ENCODE data around the gene DOK6.
A peak's percentile ranks its signal among the peaks of the same experiment; 100 is the strongest.

The DOK6 gene

GRCh38 chr18:69622184-69622583, 221.5 kb downstream of the DOK6 start:
- no peaks in the 10 kb centered on the region for H3K4me1 ChIP-seq (ENCODE audit: control insufficient read depth, insufficient read depth, low read depth, low read length)
- no peak overlapping the region for H3K23ac ChIP-seq (ENCODE audit: low read length in 2 of 2)
- H3K4me2 ChIP-seq (ENCODE audit: low read length, poor library complexity, severe bottlenecking): no peak overlapping the region
- no peak overlapping the region for H4K91ac ChIP-seq (ENCODE audit: low read length)
- no peak overlapping the region for H2BK5ac ChIP-seq (ENCODE audit: low read depth, low read length, poor library complexity, severe bottlenecking)
- H3K36me3 ChIP-seq (ENCODE audit: control insufficient read depth in 1 of 2, insufficient read depth in 2 of 2, low read depth in 1 of 2, low read length in 2 of 2): no peaks in the 10 kb centered on the region
- H2AK5ac ChIP-seq (ENCODE audit: low read length, severe bottlenecking): no peak overlapping the region
- no peak overlapping the region for H2BK120ac ChIP-seq (ENCODE audit: low read depth, low read length)
- H3K27ac ChIP-seq (ENCODE audit: low read length, poor library complexity, severe bottlenecking): no peak overlapping the region
- H2BK12ac ChIP-seq (ENCODE audit: low read length in 2 of 2): no peak overlapping the region
- H3K9ac ChIP-seq (ENCODE audit: low read length): no peak overlapping the region
- no peaks in the 10 kb centered on the region for H3K9me3 ChIP-seq (ENCODE audit: control insufficient read depth, low read length)
- no peak overlapping the region for H3K4me3 ChIP-seq (ENCODE audit: insufficient read depth in 1 of 2, low read depth in 1 of 2, low read length in 2 of 2)
- H2AFZ ChIP-seq (ENCODE audit: low read depth, low read length): no peak overlapping the region
- peak; percentile 2 for DNase-seq
- no peaks in the 10 kb centered on the region for H3K79me1 ChIP-seq (replicated peaks; ENCODE audit: low read length, poor library complexity, severe bottlenecking)
- H2BK15ac ChIP-seq (ENCODE audit: low read depth, poor library complexity, severe bottlenecking): no peak overlapping the region
- no CpG with 5 or more reads among the region's 3 CpGs for WGBS
- H3K18ac ChIP-seq (ENCODE audit: low read depth in 1 of 2, low read length in 2 of 2): no peak overlapping the region
- no peaks in the 10 kb centered on the region for H3K27me3 ChIP-seq (ENCODE audit: control insufficient read depth in 1 of 2, insufficient read depth in 1 of 2, low read length in 2 of 2)
- no peak overlapping the region for H4K8ac ChIP-seq (ENCODE audit: low read length)
- no peak overlapping the region for H3K14ac ChIP-seq (ENCODE audit: low read length in 2 of 2)
- no peak overlapping the region for H3K4ac ChIP-seq (ENCODE audit: low read depth in 1 of 2, low read length in 2 of 2)

- Histone ChIP-seq H3K9me3 (ENCODE audit: control insufficient read depth, low read length) (no peaks in the 10 kb centered on the region), H4K8ac (ENCODE audit: low read length) (no peak overlapping the region), H2BK15ac (ENCODE audit: low read depth, poor library complexity, severe bottlenecking) (no peak overlapping the region), H3K23ac (ENCODE audit: low read length in 2 of 2) (no peak overlapping the region), H3K14ac (ENCODE audit: low read length in 2 of 2) (no peak overlapping the region), H3K36me3 (ENCODE audit: control insufficient read depth in 1 of 2, insufficient read depth in 2 of 2, low read depth in 1 of 2, low read length in 2 of 2) (no peaks in the 10 kb centered on the region), H2AK5ac (ENCODE audit: low read length, severe bottlenecking) (no peak overlapping the region), H3K4ac (ENCODE audit: low read depth in 1 of 2, low read length in 2 of 2) (no peak overlapping the region), H2AFZ (ENCODE audit: low read depth, low read length) (no peak overlapping the region), H2BK5ac (ENCODE audit: low read depth, low read length, poor library complexity, severe bottlenecking) (no peak overlapping the region), H3K4me3 (ENCODE audit: insufficient read depth in 1 of 2, low read depth in 1 of 2, low read length in 2 of 2) (no peak overlapping the region), H4K91ac (ENCODE audit: low read length) (no peak overlapping the region), H2BK12ac (ENCODE audit: low read length in 2 of 2) (no peak overlapping the region), H3K9ac (ENCODE audit: low read length) (no peak overlapping the region), H3K27me3 (ENCODE audit: control insufficient read depth in 1 of 2, insufficient read depth in 1 of 2, low read length in 2 of 2) (no peaks in the 10 kb centered on the region), H3K18ac (ENCODE audit: low read depth in 1 of 2, low read length in 2 of 2) (no peak overlapping the region), H3K27ac (ENCODE audit: low read length, poor library complexity, severe bottlenecking) (no peak overlapping the region), H3K4me2 (ENCODE audit: low read length, poor library complexity, severe bottlenecking) (no peak overlapping the region), H3K79me1 (replicated peaks; ENCODE audit: low read length, poor library complexity, severe bottlenecking) (no peaks in the 10 kb centered on the region), H2BK120ac (ENCODE audit: low read depth, low read length) (no peak overlapping the region), H3K4me1 (ENCODE audit: control insufficient read depth, insufficient read depth, low read depth, low read length) (no peaks in the 10 kb centered on the region)
- WGBS: 90% methylated on average over 1 of the region's 1 CpG
- DNase-seq: no peak
Observed at GRCh38 chr18:69622961-69623360, 222.3 kb downstream of the DOK6 start.

GRCh38 chr18:69626171-69626570, 225.5 kb downstream of the DOK6 start:
- Histone ChIP-seq H3K4me3 (ENCODE audit: insufficient read depth in 1 of 2, low read depth in 1 of 2, low read length in 2 of 2) (no peak overlapping the region), H3K14ac (ENCODE audit: low read length in 2 of 2) (no peak overlapping the region), H2BK5ac (ENCODE audit: low read depth, low read length, poor library complexity, severe bottlenecking) (no peak overlapping the region), H2BK120ac (ENCODE audit: low read depth, low read length) (no peak overlapping the region), H3K9me3 (ENCODE audit: control insufficient read depth, low read length) (no peaks in the 10 kb centered on the region), H3K36me3 (ENCODE audit: control insufficient read depth in 1 of 2, insufficient read depth in 2 of 2, low read depth in 1 of 2, low read length in 2 of 2) (no peaks in the 10 kb centered on the region), H2AFZ (ENCODE audit: low read depth, low read length) (no peak overlapping the region), H3K27me3 (ENCODE audit: control insufficient read depth in 1 of 2, insufficient read depth in 1 of 2, low read length in 2 of 2) (no peaks in the 10 kb centered on the region), H2BK12ac (ENCODE audit: low read length in 2 of 2) (no peak overlapping the region), H2BK15ac (ENCODE audit: low read depth, poor library complexity, severe bottlenecking) (no peak overlapping the region), H3K27ac (ENCODE audit: low read length, poor library complexity, severe bottlenecking) (peak overlapping the region; percentile 21), H4K91ac (ENCODE audit: low read length) (no peak overlapping the region), H3K18ac (ENCODE audit: low read depth in 1 of 2, low read length in 2 of 2) (no peak overlapping the region), H4K8ac (ENCODE audit: low read length) (no peak overlapping the region), H3K23ac (ENCODE audit: low read length in 2 of 2) (no peak overlapping the region), H3K9ac (ENCODE audit: low read length) (no peak overlapping the region), H3K4me2 (ENCODE audit: low read length, poor library complexity, severe bottlenecking) (no peak overlapping the region), H3K79me1 (replicated peaks; ENCODE audit: low read length, poor library complexity, severe bottlenecking) (no peaks in the 10 kb centered on the region), H3K4me1 (ENCODE audit: control insufficient read depth, insufficient read depth, low read depth, low read length) (no peaks in the 10 kb centered on the region), H3K4ac (ENCODE audit: low read depth in 1 of 2, low read length in 2 of 2) (no peak overlapping the region), H2AK5ac (ENCODE audit: low read length, severe bottlenecking) (no peak overlapping the region)
- 98% methylated on average over 3 of the region's 3 CpGs for WGBS
- DNase-seq: no peak

- H3K18ac ChIP-seq (ENCODE audit: low read depth in 1 of 2, low read length in 2 of 2): no peak overlapping the region
- peak overlapping the region; percentile 21 for H3K27ac ChIP-seq (ENCODE audit: low read length, poor library complexity, severe bottlenecking)
- no peak overlapping the region for H3K4ac ChIP-seq (ENCODE audit: low read depth in 1 of 2, low read length in 2 of 2)
- WGBS: 85% methylated on average over 4 of the region's 4 CpGs
- no peak overlapping the region for H4K91ac ChIP-seq (ENCODE audit: low read length)
- H3K4me3 ChIP-seq (ENCODE audit: insufficient read depth in 1 of 2, low read depth in 1 of 2, low read length in 2 of 2): no peak overlapping the region
- no peaks in the 10 kb centered on the region for H3K9me3 ChIP-seq (ENCODE audit: control insufficient read depth, low read length)
- H3K27me3 ChIP-seq (ENCODE audit: control insufficient read depth in 1 of 2, insufficient read depth in 1 of 2, low read length in 2 of 2): no peaks in the 10 kb centered on the region
- H3K4me1 ChIP-seq (ENCODE audit: control insufficient read depth, insufficient read depth, low read depth, low read length): no peaks in the 10 kb centered on the region
- no peak overlapping the region for H2BK15ac ChIP-seq (ENCODE audit: low read depth, poor library complexity, severe bottlenecking)
- no peak overlapping the region for H2BK12ac ChIP-seq (ENCODE audit: low read length in 2 of 2)
- no peaks in the 10 kb centered on the region for H3K79me1 ChIP-seq (replicated peaks; ENCODE audit: low read length, poor library complexity, severe bottlenecking)
- no peak overlapping the region for H3K14ac ChIP-seq (ENCODE audit: low read length in 2 of 2)
- no peaks in the 10 kb centered on the region for H3K36me3 ChIP-seq (ENCODE audit: control insufficient read depth in 1 of 2, insufficient read depth in 2 of 2, low read depth in 1 of 2, low read length in 2 of 2)
- no peak overlapping the region for H3K9ac ChIP-seq (ENCODE audit: low read length)
- no peak overlapping the region for H2BK5ac ChIP-seq (ENCODE audit: low read depth, low read length, poor library complexity, severe bottlenecking)
- H2AFZ ChIP-seq (ENCODE audit: low read depth, low read length): no peak overlapping the region
- no peak overlapping the region for H2AK5ac ChIP-seq (ENCODE audit: low read length, severe bottlenecking)
- DNase-seq: no peak
- H3K23ac ChIP-seq (ENCODE audit: low read length in 2 of 2): no peak overlapping the region
- H3K4me2 ChIP-seq (ENCODE audit: low read length, poor library complexity, severe bottlenecking): no peak overlapping the region
- H4K8ac ChIP-seq (ENCODE audit: low read length): no peak overlapping the region
- no peak overlapping the region for H2BK120ac ChIP-seq (ENCODE audit: low read depth, low read length)
Observed at GRCh38 chr18:69626643-69627242, 226.1 kb downstream of the DOK6 start.
